Stimulated activated CD4-positive, alpha-beta T cell treated with anti-CD3 and anti-CD28 coated beads, Interleukin-15, amount 100 ng/mL, for 1 hour (primary cell): Measurements from ENCODE around the gene ANKS4B.
"Not testable (repeated sequence)": the region's sequence is repeated elsewhere in the genome, so short reads cannot be mapped to it uniquely, and the experiment has no call there.

Experiments used
- DNase-seq, 2 donors: peaks; one replicate each; pipeline ENCODE4 v3.0.0-alpha.2; 2020; ENCODE audit warnings: low read depth in 1 of 2, low spot score in 1 of 2

ANKS4B gene

DNA sequence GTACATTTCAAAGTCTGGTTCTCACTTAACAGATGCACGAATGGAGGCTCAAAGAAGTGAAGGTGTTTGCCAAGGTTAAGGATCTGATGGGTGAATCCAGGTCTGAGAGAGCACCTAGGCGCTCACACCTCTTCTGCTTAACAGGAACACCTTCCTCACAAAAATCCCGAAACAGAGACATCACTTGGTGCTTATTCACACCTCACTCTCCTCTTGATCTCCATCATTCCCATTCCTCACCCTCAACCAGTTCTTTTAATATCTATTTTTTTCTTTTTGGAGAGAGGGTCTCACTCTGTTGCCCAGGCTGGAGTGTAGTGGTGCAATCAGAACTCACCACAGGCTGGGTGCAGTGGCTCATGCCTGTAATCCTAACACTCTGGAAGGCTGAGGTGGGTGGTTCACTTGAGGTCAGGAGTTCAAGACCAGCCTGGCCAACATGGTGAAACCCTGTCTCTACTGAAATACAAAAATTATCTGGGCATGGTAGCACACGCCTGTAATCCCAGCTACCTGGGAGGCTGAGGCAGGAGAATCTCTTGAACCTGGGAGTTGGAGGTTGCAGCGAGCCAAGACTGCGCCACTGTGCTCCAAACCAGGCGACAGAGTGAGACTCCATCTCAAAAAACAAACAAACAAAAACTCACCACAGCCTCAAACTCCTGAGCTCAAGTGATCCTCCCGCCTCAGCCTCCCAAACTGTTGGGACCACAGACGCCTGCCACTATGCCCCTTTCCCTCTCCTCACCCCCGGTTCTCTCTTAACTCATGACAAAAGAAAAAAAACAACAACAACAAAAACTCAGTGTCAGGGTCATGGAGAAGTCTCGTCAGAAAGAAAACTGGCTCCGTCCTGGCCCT lies 29.5 kb downstream of the ANKS4B start:
- no peak for DNase-seq

DNA sequence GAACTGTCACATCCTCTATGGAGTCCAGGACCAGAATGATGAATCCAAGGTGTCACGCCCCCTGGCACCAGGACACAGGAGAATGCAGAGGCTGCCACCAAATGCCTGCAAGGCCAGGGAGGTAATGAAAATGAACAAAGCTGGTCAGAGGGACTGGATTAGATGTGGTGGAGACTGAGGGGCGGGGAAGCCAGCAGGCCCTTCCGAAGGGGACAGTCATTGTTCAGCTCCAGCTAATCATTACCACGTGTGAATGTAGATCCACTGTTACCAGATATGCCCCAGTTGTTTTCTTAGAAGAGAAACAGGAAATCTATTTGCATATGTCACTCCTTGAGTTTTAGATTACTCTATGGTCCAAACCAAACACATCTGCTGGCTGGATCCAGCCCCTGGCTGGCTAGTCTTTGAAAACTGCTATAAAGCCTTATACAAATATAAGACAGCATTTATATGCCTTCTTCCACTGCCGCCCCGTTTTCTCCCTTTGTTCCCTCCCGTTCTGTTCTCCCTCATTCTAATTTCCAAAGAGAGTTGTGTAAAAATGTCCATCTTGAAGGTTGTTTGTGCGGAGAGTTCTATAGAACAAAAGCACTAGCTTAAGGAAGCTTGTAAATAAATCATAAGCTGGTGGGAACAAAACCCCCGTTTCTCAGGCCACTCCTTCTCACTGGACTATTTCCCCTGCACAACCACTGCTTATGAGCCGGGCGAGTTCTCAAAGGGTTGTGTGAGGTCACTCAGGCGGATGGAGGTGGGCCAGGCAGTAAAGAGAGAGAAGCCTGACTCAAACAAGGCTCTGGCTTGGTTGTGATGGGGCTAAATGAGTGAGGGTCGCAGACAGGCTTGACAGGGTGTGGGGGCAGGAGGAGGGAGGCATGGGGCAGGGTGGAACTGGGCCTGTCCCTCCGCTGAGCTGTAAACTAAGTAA lies 30.4 kb downstream of the ANKS4B start:
- DNase-seq = no peak

DNA sequence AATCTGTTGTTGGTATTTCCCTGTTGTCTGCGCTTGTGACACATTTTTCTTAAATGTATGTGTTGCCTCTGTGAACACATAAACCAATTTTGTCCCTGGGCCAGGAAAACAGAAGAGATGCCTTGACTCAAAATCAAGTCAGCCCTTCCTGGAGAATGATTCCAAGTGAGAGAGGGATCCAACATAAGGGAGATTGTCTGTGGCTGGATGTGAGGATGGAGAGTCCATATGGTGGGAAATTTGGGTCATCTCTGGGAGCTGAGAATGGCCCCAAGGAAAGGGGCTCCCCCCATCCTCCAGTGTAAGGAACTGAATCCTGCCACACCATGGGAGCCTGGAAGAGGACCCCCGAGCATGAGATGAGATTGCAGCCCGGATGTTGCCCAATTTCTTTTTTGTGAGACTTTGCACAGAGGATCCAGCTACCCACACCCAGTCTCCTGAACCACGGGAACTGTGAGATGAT lies 31.1 kb downstream of the ANKS4B start:
- DNase-seq = no peak

DNA sequence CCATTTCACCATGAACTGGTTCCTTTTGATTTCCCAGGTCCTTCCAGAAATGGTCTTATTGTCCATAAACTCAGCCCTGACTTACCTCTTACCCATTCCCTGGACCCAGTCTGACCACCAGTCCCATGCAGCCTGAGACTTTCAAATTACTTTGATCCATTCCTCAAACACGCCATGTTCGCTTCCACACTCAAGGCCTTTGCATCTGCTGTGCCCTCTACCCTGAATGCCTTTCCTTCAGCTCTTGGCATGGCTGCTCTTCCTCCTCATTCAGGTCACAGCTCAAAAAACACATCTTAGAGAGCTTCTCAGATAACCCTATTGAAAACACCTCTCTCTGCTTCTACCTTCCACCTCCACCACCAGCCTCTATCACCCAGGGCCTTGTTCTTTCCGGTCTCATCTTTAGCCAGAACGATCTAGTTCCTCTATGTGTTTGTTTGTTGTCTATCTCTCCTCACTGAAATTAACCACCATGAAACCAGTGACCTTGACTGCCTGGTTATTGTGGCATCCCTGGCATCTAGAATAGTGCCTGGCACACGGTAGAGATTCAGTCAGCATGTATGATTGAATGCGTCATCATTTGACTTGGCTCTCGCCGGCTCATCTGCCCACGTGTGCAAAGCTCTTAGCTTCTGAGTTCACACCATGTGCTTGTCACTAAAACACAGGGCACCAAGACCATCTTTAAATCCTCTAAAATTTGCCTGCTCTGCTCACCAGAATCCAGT lies 31.8 kb downstream of the ANKS4B start:
- no peak for DNase-seq

DNA sequence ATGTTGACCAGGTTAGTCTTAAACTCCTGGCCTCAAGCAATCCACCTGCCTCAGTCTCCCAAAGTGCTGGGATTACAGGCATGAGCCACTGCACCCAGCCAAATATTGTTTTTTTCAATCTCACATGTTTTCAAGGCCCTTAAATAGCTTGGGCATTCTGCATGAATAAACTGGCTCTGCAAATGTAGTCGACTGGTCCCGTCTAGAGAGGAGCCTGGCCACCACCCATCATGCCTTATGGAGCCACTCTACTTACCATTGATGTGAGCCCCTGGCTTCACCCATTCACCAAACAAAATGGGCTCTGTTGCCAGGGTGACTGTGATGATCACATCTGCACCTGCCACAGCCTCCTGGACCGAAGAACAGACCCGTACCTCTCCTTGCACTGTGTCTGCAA lies 33.8 kb downstream of the ANKS4B start:
- DNase-seq = no peak

DNA sequence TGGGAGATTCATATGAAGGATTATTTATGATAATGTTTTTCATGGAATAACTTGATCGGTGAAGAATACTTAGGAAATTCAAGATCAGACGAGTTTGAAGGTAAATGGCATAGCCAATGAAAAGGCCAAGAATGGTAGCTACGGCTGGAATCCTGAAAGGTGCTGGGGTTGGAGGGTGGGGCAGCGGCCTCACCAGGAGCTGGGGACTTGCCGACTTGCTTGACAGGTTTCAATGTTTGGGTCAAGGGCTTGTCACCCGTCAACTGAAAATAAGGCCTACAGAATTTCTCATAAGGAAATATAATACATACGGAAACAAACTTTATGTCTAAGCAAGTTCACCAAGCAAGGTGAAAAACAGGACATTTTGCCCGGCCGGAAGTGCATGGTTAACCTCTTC lies 34.7 kb downstream of the ANKS4B start:
- DNase-seq = no peak

DNA sequence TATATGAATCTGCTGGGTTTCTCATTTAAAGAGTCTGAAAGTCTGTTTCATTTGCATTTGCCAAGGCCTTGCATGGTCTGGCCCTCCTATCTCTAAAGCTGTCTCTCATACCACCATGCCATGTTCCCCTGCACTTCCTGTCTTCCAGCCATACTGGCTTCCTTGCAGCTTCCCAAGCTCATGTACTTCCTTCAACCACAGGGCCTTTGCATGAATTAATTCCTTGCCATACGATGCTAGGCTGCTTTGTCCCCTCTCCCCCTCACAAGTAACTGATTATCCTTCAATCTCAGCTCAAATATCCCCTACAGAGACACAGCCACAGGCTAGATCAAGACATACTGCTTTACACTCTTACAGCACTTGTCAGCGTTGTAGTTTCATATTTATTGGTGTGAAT lies 38.8 kb downstream of the ANKS4B start:
- DNase-seq = no peak

DNA sequence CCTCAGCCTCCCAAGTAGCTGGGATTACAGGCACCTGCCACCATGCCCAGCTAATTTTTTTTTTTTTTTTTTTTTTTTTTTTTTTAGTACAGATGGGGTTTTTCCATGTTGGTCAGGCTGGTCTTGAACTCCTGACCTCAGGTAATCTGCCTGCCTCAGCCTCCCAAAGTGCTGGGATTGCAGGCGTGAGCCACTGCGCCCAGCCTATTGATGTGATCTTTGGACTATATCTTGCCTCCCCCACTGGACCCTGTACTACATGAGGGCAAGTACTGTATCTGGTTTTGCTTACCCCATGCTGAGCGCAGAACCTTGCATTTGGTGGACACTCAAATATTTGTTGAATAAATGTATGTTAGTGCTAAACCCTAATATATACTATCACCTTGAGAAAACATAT lies 39.3 kb downstream of the ANKS4B start:
- not testable (repeated sequence) for DNase-seq

DNA sequence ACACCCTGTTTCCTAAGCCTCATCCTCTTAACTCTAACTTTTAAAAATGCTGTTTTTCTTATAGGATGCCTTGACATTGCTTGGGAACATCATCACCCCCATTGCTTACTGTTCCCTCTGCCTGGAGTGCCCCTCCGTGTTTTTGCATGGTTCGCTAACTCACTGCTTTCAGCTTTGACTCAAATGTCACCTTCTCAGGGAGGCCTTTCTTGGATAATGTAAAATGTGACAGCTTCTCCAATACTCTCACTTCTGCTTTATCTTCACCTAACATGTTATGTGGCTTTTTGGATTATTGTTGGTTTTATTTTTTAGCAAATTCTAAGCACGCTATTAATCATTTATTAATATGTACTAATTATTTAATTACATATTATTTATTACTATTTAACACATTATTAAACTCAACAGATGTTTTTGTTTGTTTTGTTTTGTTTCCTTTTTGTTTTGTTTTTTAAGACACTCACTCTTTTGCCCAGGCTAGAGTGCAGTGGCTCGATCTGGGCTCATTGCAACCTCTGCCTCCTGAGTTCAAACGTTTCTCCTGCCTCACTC lies 40.8 kb downstream of the ANKS4B start:
- DNase-seq = no peak

DNA sequence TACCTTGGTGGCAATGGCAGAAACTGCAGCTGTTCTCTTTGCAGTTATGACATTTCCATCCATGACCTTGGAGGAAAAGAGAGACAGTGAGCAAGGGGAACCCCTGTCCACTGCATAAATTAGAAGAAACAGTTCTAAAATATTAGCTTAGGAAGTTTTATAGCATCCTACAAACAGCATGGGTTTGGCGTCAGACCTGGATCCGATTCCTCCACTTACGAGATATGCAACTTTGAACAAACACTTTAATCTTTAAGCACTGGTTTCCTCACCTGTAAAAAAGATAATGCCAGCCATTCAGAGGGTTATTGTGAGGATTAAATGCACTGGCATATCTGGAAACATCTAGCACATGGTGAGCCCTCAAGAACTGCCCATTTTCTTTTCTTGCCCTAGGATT lies 42.0 kb downstream of the ANKS4B start:
- no peak for DNase-seq

DNA sequence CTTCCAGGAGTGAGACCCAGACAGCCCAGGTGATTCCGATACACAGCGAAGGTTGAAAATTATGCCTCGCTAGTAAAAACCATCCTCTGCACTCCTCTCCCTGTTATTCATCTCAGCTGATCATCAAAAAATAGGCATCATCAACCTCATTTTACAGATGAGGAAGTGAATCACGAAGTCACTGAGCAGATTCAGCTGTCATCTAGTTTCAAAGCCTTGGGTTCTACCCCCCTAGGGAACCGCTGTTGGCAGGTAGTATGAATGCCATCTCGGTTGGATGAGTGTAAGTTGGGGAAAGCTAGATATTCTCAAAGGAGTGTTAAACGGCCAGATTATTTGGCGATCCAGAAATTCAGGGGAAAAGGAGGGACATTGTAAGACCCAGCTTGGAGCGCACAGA lies 42.6 kb downstream of the ANKS4B start:
- DNase-seq = no peak

DNA sequence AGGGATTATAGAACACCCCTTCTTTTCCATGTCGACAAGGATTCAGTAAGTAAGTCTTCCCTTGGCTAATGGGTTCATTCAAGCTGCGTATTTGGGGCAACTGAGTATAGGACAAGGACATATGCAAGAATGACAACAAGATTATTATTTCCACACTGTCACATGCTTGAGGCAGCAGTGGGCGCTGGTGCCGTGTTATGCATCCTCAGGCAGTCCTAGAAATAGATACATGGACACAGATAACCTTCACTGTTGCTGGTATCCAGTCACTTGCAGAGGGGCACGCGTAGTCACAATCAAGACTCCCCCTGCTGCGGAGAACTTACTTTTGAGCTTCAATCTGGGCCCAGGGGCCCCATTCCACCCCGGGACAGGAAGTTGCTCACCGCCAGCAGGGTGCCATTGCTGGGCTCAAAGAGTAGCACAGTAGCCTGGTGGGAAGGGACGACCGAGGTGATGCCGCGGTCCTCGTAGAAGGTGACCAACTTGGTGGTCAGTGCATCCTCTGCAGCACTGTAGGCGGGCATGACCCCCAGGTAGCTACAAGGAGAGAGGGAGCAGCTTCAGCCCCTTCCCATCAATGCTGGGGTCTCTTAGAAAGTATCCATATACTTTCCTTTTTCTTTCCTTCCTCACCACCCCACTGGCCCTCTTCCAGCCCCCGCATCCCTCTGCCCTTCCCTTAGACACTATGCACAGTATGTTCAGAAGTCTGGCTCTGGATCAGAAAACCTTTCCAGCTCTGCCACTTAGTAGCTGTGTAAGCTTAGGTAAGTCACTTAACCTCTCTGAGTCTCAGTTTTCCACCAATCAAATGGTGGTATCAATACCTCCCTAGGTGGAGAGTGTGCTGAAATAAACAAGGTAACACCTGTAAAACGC lies 43.8 kb downstream of the ANKS4B start:
- DNase-seq = no peak

DNA sequence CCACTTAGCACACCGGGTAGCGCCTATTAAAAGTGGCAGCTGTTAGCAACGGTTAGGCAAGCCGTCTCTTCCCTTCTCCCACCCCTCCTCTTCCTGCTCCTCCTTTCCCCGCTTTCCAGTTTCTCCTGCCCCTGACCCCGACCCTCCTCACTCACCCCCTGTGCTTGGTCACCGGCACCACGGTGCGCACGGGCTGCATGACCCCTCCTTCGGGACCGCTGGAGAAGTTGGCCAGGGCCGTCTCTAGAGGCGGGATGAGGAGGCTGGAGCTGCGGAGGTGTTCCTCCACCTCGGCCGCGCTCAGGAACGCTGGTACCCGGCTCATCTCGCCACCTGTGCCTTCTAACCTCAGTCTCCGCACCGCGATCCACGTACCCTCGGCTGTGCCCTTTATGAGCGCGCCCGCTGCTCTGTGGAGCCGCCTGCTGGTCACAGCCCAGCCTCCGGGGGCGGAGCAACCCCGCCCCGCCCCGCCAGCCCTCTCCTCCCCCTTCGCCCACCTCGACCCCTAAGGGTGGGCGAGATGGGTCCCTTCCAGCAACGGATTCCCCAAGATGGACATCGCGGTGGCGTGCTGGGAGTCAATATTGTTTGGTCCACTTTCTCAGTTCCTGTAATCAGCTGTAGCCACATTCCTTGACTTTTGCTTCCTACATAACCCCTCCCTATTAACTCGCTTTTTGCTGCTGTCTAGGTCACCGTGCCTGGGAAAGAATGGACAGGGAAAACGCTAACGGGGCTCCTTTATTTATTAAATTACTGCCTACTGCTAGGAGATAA lies 44.6 kb downstream of the ANKS4B start, which contains the start of gene CRYM:
Gene CRYM (minus strand): TSS at position 364 of the 780 bp plus-strand sequence. CDS start 39 bp downstream, at position 325.
- DNase-seq = peak in 1 of 2 donors; percentile 41

DNA sequence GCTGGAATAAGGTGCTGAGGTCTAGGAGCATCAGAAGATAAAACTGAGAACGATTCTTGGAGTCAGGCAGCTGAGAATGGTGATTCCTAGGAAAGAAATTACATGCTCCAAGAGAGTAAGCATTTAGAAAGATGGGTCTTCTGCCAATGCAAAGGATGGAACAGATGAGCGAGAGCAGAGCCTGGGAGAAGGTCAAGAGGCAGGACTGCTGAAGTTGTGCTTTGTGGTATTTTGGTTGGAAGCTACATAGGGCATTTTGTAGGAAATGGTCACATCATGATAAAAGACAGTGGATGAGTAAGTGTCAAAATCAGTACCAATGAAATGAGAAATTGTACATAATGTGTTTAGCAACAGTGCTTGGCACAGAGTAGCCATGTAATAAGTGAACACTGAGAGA lies 46.0 kb downstream of the ANKS4B start:
- DNase-seq = no peak

DNA sequence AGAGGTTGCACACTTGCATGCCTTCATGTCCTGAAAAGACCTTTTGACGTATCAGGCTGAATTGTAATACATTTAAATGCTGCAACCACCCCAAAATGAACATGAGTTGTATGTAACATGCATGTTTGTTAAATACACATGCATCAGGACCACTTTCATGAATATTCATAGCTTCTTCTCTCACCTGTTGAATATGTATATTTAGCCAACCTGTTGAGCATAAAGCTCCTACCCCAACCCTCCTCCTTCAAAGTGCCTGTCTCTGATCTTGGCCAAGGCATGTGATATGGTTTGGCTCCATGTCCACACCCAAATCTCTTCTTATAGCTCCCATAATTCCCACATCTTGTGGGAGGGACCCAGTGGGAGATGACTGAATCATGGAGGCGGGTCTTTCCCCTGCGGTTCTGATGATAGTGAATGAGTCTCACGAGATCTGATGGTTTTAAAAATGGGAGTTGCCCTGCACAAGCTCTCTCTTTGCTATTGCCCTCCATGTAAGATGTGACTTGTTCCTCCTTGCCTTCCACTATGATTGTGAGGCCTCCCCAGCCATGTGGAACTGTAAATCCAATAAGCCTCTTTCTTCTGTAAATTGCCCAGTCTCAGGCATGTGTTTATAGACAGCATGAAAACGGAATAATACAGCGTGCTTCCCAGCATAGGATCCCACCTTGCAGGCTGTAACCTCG lies 48.3 kb downstream of the ANKS4B start:
- DNase-seq = no peak

DNA sequence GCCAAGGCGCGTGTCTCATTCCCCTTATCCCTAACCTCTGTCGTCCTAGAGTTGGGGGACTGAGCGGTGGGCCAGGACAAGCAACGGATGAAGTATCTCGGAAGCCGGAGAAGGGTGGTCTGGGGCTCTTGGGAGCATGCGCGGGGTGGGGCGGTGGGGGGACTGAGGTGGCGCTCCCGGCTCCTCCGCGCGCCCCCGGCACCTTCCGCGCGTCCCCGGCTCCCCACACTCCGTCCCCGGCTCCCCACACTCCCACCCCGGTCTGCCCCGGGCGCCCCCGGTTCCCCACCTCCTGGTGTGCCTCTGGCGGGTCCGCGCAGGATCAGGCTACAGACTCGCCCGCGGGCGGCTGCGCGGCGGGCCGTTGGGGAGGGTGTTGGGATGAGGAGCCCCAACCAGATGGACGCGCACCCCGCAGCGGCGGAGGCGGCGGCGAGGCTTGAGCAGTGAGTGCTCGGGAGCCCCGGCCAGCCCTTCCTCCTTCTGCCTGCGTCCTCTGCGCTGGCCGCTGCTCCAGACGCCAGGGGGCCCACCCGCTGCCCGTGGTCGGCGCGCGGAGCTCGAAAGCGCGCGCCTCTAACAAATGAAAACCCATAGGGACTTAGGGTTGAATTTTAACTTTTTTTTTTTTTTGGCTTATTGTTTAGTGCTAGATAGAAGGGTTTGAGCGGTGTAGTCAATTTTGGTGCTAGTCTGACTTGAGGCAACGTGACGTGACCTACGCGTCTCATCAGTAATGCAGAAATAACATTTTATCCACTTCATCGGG lies 50.2 kb downstream of the ANKS4B start:
- no peak for DNase-seq

DNA sequence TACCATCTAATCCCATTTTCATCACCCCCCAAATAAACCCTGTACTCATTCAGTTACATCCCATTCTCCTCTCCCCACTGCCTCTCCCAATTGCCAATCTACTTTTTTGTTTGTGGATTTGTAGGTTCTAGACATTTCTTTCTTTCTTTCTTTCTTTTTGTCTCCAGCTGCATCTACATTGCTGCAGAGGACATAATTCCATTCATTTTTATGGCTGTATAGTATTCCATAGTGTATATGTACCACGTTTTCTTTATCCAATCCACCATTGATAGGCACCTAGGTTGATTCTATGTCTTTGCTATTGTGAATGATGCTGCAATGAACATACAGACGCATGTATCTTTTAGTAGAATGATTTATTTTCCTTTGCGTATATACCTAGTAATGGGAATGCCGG lies 50.9 kb downstream of the ANKS4B start:
- DNase-seq = no peak

DNA sequence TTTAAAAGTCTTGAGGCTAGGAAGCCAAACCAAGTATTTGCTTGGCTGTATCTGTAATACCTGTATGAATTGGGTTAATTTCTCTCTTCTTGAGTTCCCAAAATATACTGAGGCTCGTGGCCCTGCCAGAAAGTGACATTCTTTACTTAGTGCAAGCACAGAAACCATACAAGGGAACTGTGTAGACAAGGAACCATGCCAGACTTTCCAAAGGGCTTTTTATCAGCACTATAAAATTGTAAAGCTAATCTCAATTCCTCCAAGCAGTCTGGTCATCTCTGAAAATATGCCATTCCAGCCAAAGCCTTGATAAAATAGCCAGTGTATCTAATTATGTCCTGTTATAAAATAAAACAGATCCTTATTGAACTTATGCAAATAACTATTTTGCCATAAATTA lies 51.8 kb downstream of the ANKS4B start:
- DNase-seq = no peak
